ENCODE data around the gene GCH1.
"Not testable (repeated sequence)": the region's sequence is repeated elsewhere in the genome, so short reads cannot be mapped to it uniquely, and the experiment has no call there.

Gene GCH1

DNA sequence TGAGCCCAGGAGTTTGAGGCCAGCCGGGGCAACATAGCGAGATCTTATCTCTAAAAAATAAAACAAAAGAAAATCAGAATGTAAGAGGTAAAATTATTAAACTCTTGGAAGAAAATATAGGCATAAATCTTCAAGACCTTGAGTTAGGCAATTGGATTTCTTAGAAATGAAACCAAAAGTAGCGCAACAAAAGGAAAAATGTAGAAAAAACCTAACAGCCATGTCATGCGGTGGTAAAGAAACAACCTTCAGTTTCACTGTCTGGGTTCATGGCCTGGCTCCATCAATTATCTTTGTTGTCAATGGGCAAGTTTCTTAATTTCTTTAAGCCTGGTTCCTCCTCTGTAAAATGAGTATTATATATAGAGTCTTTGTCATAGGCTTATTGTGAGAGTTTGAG is 5.6 kb upstream of the GCH1 start:
- no peak for DNase-seq

DNA sequence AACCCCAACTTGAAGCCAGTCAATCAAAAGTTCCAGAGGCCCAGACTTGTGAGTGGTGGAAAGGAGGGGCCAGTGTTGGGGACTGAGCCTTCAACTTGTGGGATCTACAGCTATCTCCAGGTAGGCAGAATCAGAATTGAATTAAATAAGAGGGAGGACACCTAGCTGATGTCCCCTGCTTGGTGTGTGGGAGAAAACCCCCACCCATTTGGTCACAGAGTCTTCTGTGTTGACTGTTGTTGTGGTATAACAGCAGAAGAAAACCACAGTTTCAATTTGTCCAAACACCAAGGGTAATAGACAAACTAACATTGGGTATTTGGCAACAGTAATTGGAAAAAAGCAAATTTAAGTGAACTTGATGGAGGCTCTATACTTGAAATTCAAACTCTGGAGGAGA is 3.4 kb upstream of the GCH1 start:
- no peak for DNase-seq

DNA sequence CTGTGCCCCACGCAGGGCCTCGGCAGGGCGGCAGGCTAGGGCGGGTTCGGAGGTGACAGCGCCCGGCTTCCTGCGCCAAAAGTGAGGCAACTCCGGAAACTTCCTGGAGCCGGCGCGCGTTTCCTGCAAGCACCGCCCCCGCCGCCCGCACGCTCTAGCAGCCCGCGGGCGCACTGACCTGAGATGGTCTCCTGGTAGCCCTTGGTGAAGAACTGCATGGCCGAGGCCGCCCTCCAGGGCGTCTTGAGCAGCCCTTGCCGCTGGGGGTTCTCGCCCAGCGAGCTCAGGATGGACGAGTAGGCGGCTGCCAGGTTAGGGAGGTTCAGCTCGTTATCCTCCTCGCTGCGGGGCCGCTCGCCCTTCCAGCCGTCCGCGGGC is 494 bp downstream of the GCH1 start:
- DNase-seq: peak; percentile 79

DNA sequence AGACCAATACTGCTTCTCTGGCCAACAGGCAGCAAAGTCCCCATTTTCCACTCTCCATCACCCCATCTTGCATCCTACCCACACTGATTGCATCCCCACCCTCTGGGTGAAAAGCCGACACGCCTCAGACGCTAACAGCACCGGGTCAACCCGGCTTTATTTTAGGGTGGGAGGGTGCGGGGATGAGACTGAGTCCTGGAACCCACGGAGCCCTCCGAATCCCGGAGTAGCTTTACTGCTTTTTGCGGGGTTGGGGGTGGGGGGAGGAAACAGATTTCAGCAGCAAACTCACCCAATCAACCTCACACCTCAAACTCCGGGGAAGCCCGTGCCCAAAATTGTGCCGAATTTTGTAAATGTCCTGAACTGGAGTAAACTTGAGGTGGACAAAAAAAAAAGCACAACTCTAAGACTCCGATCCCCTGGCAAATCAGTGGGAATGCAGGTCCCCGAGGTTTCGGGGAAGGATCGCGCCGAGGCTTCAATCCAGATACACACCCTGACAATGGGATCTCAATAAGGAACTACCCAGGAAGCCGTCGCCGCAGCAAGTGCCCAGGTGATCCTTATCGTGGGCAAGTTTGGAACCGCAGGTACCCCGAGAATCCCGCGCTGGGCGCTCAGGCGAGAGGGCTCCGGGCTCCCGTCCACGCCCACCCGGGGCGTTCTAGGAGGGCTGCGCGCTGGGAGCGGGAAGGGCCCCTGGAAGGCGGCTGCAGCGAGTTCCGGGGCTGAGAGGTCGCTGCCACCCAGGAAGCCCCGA is 1.1 kb downstream of the GCH1 start:
- no peak for DNase-seq

DNA sequence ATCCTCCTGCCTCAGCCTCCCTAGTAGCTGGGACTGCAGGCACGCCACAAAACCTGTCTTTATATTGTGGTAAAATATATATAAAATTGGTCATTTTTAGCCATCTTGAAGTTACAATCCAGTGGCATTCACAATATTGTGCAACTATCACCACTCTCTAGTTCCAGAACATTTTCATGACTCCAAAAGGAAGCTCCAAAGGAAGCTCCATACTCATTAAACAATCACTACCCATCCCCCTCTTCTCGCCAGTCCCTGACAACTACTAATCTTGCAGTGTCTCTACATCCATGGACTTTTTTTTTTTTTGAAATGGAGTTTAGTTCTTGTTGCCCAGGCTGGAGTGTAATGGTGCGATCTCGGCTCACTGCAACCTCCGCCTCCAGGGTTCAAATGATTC is 3.1 kb downstream of the GCH1 start:
- no peak for DNase-seq

DNA sequence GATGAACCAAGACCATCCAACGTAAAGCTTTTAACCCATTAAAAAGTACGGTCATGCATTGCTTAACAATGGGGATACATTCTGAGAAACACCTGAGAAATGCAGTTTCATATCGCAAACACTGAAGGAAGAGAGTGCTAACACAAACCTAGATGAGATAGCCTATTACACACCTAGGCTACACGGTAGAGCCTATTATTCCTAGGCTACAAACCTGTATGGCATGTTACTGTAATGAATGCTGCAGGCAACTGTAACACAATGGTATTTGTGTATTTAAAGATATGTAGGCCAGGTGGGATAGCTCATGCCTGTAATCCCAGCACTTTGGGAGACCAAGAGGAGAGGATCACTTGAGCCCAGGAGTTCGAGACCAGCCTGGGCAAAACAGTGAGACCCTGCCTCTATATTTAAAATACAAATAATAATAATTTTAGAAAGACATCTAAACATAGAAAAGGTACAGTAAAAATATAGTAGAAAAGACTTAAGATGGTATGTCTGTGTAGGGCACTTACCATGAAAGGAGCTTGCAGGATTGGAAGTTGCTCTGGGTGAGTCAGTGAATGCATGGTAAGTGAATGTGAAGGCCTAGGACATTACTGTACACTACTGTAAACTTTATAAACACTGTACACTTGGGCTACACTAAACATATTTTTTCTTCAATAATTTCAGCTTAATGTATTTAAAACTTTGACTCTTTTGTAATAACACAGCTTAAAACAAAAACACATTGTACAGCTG is 4.6 kb downstream of the GCH1 start:
- DNase-seq: not testable (repeated sequence)

DNA sequence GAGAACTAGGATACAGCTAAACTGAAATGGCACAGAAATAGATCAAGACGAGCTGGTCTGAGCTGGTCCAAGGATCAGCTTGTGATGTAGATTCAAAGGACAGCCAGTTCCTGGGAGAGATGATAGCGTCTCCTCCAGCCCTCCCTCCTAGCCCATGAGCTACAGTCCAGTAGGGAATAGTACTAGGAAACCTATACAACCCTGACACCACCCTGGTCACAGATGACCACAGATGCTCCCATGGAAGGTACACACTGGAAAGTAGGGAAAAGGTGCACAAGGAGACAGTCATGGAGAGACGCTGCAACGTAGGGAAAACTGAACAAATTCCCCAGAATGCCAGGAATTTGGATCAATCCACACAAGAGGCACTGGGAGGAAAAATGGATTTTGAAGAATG is 6.9 kb downstream of the GCH1 start:
- DNase-seq: no peak

DNA sequence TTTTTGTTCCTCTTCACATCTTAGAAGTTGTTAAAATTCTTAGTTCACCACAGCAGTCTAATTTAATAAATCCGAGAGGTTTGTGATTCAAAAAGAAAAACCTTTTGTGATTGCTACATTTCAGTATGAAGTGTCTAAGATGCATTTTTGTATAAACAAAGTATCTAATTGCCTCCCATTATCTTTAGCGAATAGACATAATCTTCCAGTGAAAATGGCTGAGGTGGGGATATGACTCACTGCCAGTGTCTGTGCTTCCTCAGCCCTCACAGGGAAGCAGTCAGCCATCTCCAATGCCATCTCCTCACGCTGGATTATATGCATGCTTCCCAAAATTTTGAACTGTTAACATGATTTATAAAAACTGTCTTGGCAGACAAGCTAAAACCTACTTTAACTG is 7.6 kb downstream of the GCH1 start:
- no peak for DNase-seq

DNA sequence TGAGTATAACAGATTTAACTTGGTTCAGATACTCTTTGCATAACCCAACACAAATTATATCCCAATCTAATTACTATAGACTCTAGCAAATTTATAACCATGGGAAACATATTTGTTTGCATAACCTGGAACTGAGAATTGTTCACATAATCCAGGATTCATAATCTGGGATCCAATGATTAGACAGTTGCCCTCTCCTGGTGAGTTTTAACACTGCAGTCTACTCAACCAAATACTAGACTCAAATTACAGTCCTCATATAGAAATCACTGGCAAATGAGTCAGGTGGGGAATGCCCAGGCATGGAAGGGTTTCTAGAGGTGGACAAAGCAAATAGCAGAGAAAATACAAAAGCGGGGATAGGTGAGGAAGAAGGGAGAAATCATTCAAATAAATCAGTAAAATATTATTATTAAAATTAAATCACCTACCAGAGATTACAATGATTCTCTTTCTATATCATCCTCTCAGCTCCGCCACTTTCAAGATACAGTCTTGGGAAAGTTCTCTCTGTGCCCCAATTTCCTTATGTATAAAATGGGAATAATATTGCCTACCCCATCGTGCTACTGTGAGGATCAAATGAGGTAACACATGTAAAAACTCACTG is 9.4 kb downstream of the GCH1 start:
- DNase-seq: peak; percentile 23

DNA sequence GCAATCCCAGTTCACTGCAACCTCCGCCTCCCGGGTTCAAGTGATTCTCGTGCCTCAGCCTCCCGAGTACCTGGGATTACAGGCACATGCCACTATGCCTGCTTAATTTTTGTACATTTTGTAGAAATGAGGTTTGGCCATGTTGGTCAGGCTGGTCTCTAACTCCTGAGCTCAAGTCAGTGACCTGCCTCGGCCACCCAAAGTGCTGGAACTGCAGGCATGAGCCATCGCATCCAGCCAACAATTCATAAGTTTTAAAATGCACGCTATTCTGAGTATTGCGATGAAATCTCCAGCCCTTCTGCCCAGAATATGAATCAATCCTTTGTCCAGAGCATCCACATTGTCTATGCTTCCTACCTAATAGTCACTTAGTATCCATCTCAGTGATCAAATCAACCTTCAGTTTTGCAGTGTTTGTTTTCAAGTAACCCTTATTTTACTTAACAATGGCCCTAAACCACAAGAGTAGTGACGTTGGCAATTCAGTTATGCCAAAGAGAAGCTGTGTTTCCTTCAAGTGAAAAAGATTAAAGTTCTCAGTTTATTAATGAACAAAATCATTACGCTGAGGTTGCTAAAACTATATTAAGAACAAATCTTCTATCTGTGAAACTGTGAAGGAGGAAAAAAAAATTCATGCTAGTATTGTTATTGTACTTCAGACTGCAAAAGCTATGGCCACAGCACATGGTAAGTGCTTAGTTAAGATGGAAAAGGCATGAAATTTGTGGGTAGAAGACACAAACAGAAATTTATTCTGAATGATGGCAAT is 11.0 kb downstream of the GCH1 start:
- DNase-seq: no peak

DNA sequence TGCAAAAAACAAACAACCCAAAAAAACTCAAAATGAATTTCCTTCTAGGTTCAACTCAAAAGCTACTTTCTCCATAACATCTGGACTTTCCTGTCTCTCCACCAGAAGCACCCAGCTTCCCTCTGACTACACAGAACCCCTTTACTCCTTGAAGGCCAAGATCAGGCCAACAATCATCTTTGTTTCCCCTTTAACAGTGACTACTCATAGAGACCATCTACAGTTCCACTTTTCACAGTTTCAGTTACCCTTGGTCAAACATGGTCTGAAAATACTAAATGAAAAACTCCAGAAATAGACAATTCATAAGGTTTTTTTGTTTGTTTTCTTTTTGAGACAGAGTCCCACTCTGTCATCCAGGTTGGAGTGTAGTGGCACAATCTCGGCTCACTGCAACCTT is 11.8 kb downstream of the GCH1 start:
- no peak for DNase-seq

DNA sequence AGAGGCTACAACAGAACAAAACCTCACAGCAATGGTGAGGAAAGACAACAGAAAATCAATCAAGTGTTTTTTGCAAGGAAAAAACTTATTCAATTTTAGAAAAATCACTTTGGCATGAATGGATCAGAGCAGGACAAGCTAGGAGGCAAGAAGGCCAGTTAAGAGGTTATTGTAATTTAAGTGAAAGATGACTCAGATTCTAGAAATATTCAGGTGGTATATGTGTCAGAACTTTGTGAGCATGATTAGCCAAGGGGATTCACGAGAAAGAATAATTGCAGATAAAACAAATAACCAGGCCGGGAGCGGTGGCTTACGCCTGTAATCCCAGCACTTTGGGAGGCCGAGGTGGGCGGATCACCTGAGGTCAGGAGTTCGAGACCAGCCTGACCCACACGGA is 12.7 kb downstream of the GCH1 start:
- no peak for DNase-seq

DNA sequence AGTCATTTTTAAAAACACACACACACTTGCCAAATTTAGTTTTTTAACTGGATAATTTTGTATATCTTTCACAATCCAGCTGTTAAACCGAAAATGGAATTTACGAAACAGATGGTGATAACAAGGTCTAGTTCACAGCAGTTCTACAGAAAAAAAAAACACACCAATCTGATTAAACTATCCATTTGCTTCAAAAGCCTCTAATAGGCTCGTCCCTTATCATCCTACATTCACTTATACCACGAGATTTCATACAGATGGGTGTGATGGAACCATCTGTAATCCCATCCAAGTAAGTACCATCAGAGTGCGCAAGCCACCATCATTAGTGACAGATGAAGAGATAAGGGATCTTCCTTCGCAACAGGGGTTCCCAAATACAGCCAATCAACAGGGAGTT is 20.1 kb downstream of the GCH1 start:
- no peak for DNase-seq

DNA sequence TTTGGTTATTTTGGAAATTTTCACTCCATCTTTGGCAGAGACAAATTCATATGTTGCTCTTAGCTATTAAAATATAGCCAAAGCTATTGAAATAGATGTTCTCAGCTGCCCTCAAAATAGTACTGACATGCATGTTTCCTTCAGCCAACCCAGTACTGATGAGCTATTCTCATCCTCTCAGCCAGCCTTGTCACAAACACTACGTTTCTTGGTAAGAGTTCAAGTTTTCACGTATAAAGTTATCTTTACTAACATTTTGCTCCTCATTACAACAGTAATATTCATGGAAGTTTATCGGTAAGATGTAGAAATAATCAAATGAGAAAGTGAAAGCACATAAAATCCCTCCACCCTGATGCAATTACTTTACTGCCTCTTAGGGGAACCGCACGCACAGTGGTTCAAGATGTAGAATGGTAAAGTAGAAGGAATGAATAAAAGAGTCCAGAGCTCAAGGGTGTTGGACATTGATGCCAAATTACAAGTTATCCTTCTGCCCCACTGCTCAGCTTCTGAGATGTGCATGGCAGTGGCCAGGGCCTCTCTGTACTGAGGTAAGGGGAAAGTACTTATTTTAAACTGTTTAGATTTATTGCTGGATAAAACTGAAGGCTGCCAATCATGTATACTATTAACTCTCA is 20.7 kb downstream of the GCH1 start:
- DNase-seq: no peak

DNA sequence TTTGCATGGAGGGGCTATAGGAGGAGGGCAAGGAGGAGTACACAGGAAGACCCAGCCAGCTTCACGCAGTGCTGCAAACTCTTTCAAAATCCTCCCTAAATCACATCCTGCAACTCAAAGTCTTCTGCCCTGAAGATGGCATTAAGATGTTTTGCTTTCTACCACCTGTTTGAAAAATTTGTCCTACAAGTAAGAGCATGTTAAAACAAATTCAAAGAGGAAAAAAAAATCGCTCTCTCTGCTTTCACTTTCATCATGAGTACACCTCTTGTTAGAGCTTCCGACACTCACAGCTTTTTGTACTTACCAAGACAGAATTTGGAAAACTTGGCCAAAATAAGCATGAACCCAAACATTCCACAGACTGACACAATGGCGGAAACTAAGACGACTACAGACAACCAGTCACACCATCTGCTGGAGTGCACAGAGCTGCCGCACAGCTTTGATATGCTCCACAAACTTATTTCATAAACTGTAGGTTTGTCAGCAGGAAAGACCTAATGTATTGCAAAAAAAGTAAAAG is 21.3 kb downstream of the GCH1 start:
- DNase-seq: no peak

DNA sequence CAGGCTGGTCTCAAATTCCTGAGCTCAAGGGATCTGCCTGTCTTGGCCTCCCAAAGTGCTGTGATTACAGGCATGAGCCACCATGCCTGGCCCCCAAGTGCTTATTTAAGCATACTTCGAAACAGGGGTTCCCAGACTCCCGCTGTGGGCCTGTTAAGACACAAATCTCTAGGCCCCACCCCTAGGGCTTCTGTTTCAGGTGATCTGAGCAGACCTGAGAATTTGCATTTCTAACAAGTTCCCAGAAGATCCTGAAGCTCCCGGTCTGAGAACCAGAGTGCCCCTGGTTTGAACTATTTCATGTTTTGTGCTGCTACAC is 25.0 kb downstream of the GCH1 start:
- no peak for DNase-seq

DNA sequence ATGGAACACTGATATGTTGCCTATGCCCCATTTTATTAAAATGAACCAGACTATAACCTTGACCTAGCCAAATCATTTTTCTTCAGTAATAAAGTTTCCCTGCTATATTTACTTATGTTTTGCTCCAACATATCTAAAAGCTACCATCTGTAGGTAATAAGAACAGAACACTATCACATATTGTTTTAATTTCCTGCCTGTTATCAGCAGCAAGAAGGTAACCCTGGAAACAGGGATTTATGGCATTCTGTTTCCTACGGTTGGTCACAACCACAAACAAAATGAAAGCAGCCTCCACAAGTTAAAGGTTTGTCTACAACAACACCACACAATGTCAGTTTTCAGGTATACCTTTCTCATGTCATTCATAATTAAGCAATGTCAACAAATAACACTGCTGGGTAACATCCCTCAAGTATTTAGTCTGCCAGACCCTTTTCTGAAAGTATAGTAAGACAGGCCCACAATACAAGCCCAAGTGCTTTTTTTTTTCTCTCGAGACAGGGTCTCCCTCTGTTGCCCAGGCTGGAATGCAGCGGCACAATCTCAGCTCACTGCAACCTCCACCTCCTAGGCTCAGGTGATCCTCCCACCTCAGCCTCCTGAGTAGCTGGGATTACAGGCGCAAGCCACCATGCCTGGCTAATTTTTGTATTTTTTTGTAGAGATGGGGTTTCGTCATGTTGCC is 25.5 kb downstream of the GCH1 start:
- DNase-seq: no peak

DNA sequence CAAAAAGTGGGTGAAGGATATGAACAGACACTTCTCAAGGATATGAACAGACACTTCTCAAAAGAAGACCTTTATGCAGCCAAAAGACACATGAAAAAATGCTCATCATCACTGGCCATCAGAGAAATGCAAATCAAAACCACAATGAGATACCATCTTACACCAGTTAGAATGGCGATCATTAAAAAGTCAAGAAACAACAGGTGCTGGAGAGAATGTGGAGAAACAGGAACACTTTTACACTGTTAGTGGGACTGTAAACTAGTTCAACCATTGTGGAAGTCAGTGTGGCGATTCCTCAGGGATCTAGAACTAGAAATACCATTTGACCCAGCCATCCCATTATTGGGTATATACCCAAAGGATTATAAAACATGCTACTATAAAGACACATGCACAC is 27.0 kb downstream of the GCH1 start:
- not testable (repeated sequence) for DNase-seq

DNA sequence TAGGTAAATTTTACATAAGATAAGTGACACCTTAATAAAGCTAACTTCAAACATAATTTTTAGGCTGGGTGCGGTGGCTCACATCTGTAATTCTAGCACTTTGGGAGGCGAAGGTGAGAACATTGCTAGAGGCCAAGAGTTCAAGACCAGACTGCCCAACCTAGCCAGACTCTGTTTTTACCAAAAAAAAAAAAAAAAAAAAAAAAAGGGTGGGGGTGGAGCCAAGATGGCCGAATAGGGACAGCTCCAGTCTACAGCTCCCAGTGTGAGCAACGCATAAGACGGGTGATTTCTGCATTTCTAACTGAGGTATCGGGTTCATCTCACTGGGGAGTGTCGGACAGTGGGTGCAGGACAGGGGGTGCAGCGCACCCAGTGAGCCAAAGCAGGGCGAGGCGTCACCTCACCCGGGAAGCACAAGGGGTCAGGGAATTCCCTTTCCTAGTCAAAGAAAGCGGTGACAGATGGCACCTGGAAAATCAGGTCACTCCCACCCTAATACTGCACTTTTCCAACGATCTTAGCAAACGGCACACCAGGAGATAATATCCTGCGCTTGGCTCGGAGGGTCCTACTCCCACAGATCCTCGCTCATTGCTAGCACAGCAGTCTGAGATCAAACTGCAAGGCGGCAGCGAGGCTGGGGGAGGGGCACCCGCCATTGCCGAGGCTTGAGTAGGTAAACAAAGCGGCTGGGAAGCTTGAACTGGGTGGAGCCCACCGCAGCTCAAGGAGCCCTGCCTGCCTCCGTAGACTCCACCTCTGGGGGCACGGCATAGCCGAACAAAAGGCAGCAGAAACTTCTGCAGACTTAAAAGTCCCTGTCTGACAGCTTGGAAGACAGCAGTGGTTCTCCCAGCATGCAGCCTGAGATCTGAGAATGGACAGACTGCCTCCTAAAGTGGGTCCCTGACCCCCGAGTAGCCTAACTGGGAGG is 32.2 kb downstream of the GCH1 start:
- not testable (repeated sequence) for DNase-seq

DNA sequence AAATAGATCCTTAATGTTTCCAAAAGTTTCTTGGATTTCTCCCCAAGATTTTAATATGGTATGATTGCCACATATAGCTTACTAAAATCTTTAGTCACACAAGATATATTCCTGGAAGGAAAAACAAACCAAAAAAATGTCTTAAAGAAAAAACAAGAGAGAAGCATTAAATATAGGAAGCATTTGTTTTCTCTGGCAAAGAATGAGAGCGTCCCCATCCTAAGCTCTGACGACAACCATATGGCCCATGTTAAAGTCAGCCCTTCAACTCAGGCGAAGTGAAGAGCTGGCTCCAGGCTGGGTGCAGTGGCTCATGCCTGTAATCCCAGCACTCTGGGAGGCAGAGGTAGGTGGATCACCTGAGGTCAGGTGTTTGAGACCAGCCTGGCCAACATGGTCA is 35.6 kb downstream of the GCH1 start:
- no peak for DNase-seq

DNA sequence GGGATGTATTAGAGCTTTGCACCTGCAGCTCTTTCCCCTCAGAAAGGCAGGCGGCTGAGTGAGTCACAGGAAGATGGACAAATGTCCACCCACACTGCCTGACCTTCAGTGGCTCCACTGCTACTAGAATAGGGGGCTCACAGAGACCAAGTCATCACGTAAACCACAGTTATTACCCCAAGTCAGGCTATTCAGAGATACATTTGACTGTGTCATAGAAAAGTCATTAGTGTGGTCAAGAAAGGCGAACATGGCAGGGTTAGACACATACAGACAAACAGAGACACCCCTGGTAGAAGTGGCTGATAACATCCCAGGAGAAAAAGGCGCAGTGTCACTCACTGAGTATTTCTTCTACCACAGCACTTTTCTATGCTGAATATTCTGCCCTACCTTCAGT is 36.0 kb downstream of the GCH1 start:
- DNase-seq: no peak

Measured in effector CD4-positive, alpha-beta T cell (primary cell).